Esophagus squamous epithelium (tissue), 5 donors: Measurements from ENCODE around the gene TRAPPC5. TPM values are rescaled to one million over a fixed set of nuclear protein-coding genes. Genes with fewer than 3 reads are reported as not detected.

Experiments
- DNase-seq: peaks from one replicate; lab custom pipeline; 2025; lab: John Stamatoyannopoulos, UW
- H3K27ac ChIP-seq, 4 donors: fragments of 200-600 bp; sonication (generic); one replicate each; pipeline ENCODE4 v1.5.1; 2016 to 2019; ENCODE audit warnings: mild to moderate bottlenecking in 1 of 4
- H3K27me3 ChIP-seq, 4 donors: fragments of 200-600 bp; sonication (generic); 1 replicate in 3 of 4; 2 replicates in 1 of 4; pipeline versions ENCODE4 v1.5.1 to v1.6.0; 2017 to 2021; ENCODE audit warnings: antibody characterized with exemption in 1 of 4
- H3K36me3 ChIP-seq, 3 donors: fragments of 200-600 bp; sonication (generic); one replicate each; pipeline ENCODE4 v1.5.1; 2016 to 2019
- H3K4me1 ChIP-seq, 3 donors: fragments of 200-600 bp; sonication (generic); one replicate each; pipeline ENCODE4 v1.5.1; 2017 to 2019
- H3K4me3 ChIP-seq, 4 donors: fragments of 200-600 bp; sonication (generic); 1 replicate in 3 of 4; 2 replicates in 1 of 4; pipeline ENCODE4 v1.5.1; 2016 to 2019; ENCODE audit warnings: mild to moderate bottlenecking in 2 of 4, moderate library complexity in 1 of 4
- H3K9me3 ChIP-seq, 3 donors: fragments of 200-600 bp; sonication (generic); one replicate each; pipeline ENCODE4 v1.5.1; 2016 to 2019
- CTCF ChIP-seq, 6 experiments: fragments of 450-650 bp in 4 of 6; fragments of 200-600 bp in 2 of 6; sonication (generic) in 2 of 6; IDR thresholded peaks; one replicate each; pipeline ENCODE4 v1.5.1; 2016 to 2019; ENCODE audit warnings: antibody characterized with exemption in 6 of 6, mild to moderate bottlenecking in 4 of 6, moderate library complexity in 4 of 6
- POLR2A ChIP-seq, 4 donors: fragments of 450-650 bp; IDR thresholded peaks; one replicate each; pipeline ENCODE4 v1.6.1; 2017; ENCODE audit warnings: antibody characterized with exemption in 4 of 4, mild to moderate bottlenecking in 4 of 4, moderate library complexity in 3 of 4
- WGBS, 2 donors: methylation state at CpG; one replicate each; pipeline ENCODE4 v1.1.5; 2018; 5-methylcytosine and 5-hydroxymethylcytosine counted together
- intact Hi-C: fragments of 100-400 bp; cut with DNase I; formaldehyde crosslinking; loops from one replicate; pipeline ENCODE4 v1.15.0; 2022
- total RNA-seq, 4 donors: library from RNA; depleted of rRNA; stranded (reverse); fragments of >200 nt; gene quantifications; one replicate each; pipeline ENCODE4 v1.1.0, GENCODE V29; 2016
- donor health status: DM: yes; HTN: yes; CAD: no.

Gene TRAPPC5
- total RNA-seq, 4 donors from 2014 or later: 52.3 to 91.5 (median 77.4) TPM

- Histone ChIP-seq H3K36me3 (peaks cover 5 to 34% (median 10%) of the 10 kb centered on the region in 3 donors), H3K4me1 (peaks cover 0 to 6% (median 2%) of the 10 kb centered on the region in 3 donors), H3K9me3 (no peaks in the 10 kb centered on the region), H3K27ac (no peak overlapping the region), H3K27me3 (peaks cover 0 to 27% (median 0%) of the 10 kb centered on the region in 4 donors), H3K4me3 (no peak overlapping the region)
- no peak for DNase-seq
- TF ChIP-seq POLR2A (IDR thresholded peaks at IDR 0.05): no peak
- WGBS, 2 donors: 86 to 88% methylated on average over 7 to 10 of the region's 12 CpGs
- intact Hi-C loops: loop anchor here (10.0 kb wide), 1 partner anchor 108 kb away; no protein-coding TSS in a partner anchor
Measured at GRCh38 chr19:7687177-7687576, 6.5 kb downstream of the TRAPPC5 start.

GRCh38 chr19:7689165-7689564, 8.5 kb downstream of the TRAPPC5 start:
- intact Hi-C loops: loop anchor here (10.0 kb wide), 1 partner anchor 106 kb away; no protein-coding TSS in a partner anchor
- 45 to 51% methylated on average over 3 to 15 of the region's 23 CpGs for WGBS, 2 donors
- Histone ChIP-seq H3K4me1 (no peaks in the 10 kb centered on the region), H3K27me3 (peaks cover 0 to 27% (median 0%) of the 10 kb centered on the region in 4 donors), H3K9me3 (no peaks in the 10 kb centered on the region), H3K36me3 (peaks cover 0 to 14% (median 0%) of the 10 kb centered on the region in 3 donors), H3K4me3 (no peak overlapping the region), H3K27ac (no peak overlapping the region)
- DNase-seq: no peak
- TF ChIP-seq CTCF (IDR thresholded peaks at IDR 0.05) (no peak), POLR2A (IDR thresholded peaks at IDR 0.05) (no peak)

- Histone ChIP-seq H3K9me3 (no peaks in the 10 kb centered on the region), H3K36me3 (no peaks in the 10 kb centered on the region), H3K4me1 (no peaks in the 10 kb centered on the region), H3K27ac (no peak overlapping the region), H3K27me3 (peaks cover 0 to 33% (median 0%) of the 10 kb centered on the region in 4 donors), H3K4me3 (no peak overlapping the region)
- WGBS, 2 donors: 83 to 87% methylated on average over 8 of the region's 8 CpGs
- intact Hi-C loops: no loop called here
- TF ChIP-seq CTCF (IDR thresholded peaks at IDR 0.05) (no peak), POLR2A (IDR thresholded peaks at IDR 0.05) (no peak)
- no peak for DNase-seq
Measured at GRCh38 chr19:7690779-7691258, 10.2 kb downstream of the TRAPPC5 start.

GRCh38 chr19:7691497-7691896, 10.9 kb downstream of the TRAPPC5 start:
- Histone ChIP-seq H3K36me3 (no peaks in the 10 kb centered on the region), H3K9me3 (no peaks in the 10 kb centered on the region), H3K4me1 (no peaks in the 10 kb centered on the region), H3K4me3 (no peak overlapping the region), H3K27me3 (peaks cover 0 to 33% (median 0%) of the 10 kb centered on the region in 4 donors), H3K27ac (no peak overlapping the region)
- DNase-seq: no peak
- intact Hi-C loops: no loop called here
- TF ChIP-seq CTCF (IDR thresholded peaks at IDR 0.05): no peak
- no peak for TF ChIP-seq POLR2A (IDR thresholded peaks at IDR 0.05)

GRCh38 chr19:7692417-7693088, 11.9 kb downstream of the TRAPPC5 start:
- TF ChIP-seq POLR2A (IDR thresholded peaks at IDR 0.05) (no peak), CTCF (IDR thresholded peaks at IDR 0.05) (no peak)
- Histone ChIP-seq H3K4me1 (no peaks in the 10 kb centered on the region), H3K27ac (no peak overlapping the region), H3K4me3 (no peak overlapping the region), H3K27me3 (peaks cover 0 to 43% (median 0%) of the 10 kb centered on the region in 4 donors), H3K9me3 (no peaks in the 10 kb centered on the region), H3K36me3 (no peaks in the 10 kb centered on the region)
- DNase-seq: no peak
- intact Hi-C loops: no loop called here
- 69 to 94% methylated on average over 13 of the region's 13 CpGs for WGBS, 2 donors
